ENCODE measurements around the gene WDR35.
A peak's percentile ranks its signal among the peaks of the same experiment; 100 is the strongest.

Gene WDR35

DNA sequence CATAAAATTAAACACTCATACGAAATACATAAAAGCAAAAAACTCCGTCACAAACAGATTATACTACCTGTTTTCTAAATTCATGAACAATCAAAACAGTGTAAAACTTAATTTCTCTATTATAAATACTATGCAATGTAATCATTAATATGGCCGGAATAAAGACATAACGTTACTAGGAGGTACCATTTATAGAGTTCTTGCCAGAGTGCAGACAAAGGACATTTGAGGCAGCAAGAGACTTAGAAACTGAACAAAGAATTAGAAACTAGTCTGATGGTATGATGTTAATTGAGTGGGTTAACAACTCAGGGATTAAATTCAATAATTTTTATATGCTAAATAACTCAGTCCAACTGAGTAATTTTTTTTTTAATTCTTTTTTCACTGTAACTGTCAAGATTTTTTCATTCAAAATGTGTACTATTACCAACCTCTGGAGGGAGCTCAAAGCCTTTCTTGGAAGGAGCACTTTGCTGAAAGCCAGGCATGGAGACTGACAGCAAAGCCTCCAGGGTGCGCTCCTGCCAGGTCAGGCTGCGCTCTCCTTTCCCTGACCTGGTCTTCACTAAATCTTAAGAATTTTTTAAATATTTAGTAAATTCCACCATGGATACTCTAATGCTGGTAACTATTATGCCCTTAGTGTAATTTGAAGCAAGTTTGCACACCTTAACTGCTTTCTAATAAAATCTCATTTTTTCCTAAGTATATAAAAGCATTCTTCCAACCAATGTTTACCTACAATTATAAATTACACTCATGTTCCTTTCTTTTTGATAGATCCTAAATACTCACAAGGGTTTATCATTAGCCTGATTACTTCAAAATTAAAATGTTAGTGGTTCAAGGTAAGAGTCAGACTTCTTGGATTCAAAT is 34.1 kb downstream of the WDR35 start:
- ChIA-PET POLR2A (no interaction called here), CTCF (interaction anchor here (0.6 to 1.0 kb wide), 6 partner anchors 9 to 139 kb away, joined by 3 to 5 read pairs (median 3); no protein-coding TSS in a partner anchor)
- DNase-seq (ENCODE audit: extremely low spot score), result peak; percentile 77
- TF ChIP-seq HDGF (IDR thresholded peaks at IDR 0.05; ENCODE audit: borderline replicate concordance) (no peak), PKNOX1 (IDR thresholded peaks at IDR 0.05) (peak; percentile 70), CTBP1 (IDR thresholded peaks at IDR 0.05; ENCODE audit: borderline replicate concordance) (no peak), SP1 (IDR thresholded peaks at IDR 0.05) (no peak), ELF4 (IDR thresholded peaks at IDR 0.05) (no peak)

DNA sequence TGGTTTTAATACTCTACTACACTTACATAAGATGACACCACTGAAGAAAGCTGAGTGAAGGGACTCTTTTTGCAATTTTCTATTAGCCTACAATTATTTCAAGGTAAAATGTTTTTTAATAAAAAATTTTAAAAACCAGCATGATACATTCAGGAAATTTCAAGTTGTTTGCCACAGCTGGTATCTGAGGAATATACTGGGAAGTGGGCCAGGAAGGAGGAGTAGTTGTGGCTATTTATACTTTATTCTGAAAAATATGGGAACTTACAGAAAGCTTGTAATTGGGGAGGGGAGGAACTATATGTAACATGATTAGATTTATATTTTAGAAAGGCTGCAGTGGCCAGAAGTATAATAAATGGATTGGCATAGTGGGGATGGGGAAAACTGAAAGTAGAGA is 40.8 kb downstream of the WDR35 start:
- TF ChIP-seq HDGF (IDR thresholded peaks at IDR 0.05; ENCODE audit: borderline replicate concordance) (no peak), PKNOX1 (IDR thresholded peaks at IDR 0.05) (no peak), L3MBTL2 (conservative IDR thresholded peaks at IDR 0.05) (no peak), NFRKB (IDR thresholded peaks at IDR 0.05) (no peak), FOXA1 (IDR thresholded peaks at IDR 0.05) (no peak), ARNT (IDR thresholded peaks at IDR 0.05) (no peak), FOXK2 (IDR thresholded peaks at IDR 0.05) (no peak), SP1 (IDR thresholded peaks at IDR 0.05) (no peak)
- no peak for DNase-seq (ENCODE audit: extremely low spot score)
- ChIA-PET POLR2A (no interaction called here), CTCF (no interaction called here)

DNA sequence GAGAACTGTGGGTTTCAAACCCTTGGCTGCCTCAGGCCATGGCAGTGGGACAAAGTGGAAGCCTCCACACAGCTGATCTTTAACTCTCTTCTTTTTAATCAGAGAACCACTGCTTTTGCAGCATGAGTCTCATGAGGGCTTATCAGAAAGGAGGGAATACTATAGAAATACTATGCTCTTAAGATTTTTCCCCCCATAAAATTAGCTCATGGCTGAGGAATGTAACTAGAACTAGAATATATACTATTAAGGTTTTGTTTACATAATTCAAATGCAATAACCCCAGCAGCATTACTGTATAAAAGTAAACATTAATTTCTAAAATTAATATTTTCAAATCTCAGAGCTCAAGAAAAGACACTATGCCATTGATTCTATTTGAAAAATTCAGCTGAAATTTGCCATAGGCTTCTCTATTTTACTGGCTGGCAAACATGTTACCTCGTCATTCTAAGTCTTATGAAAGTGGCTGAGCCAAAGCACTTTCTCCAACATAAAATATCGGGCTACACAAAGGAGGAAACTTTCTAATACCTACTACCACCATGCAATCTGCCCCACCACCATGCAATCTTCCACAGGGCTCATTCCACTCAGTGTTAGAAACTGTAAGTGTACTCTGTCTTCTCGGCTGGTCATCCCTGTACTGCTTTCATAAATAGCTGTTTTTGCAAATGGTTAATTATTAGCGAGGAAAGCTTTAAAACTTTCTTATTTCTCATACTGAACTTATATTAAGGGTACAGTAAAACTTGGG is 42.5 kb downstream of the WDR35 start:
- no peak for TF ChIP-seq SP1 (IDR thresholded peaks at IDR 0.05)
- no peak for TF ChIP-seq NFRKB (IDR thresholded peaks at IDR 0.05)
- TF ChIP-seq PKNOX1 (IDR thresholded peaks at IDR 0.05), result no peak
- TF ChIP-seq FOXK2 (IDR thresholded peaks at IDR 0.05), result no peak
- TF ChIP-seq TARDBP (IDR thresholded peaks at IDR 0.05), result no peak
- no peak for TF ChIP-seq ARNT (IDR thresholded peaks at IDR 0.05)
- no peak for TF ChIP-seq ZNF384 (IDR thresholded peaks at IDR 0.05)
- TF ChIP-seq FOXM1 (IDR thresholded peaks at IDR 0.05; ENCODE audit: borderline replicate concordance), result no peak
- TF ChIP-seq CTBP1 (IDR thresholded peaks at IDR 0.05; ENCODE audit: borderline replicate concordance), result no peak
- no peak for TF ChIP-seq ELF4 (IDR thresholded peaks at IDR 0.05)
- no peak for TF ChIP-seq HDGF (IDR thresholded peaks at IDR 0.05; ENCODE audit: borderline replicate concordance)
- TF ChIP-seq BHLHE40 (IDR thresholded peaks at IDR 0.05; ENCODE audit: borderline replicate concordance), result no peak
- no peak for TF ChIP-seq SUZ12 (IDR thresholded peaks at IDR 0.05)
- ChIA-PET POLR2A (interaction anchor here (1.0 kb wide), 1 partner anchor 46 kb away, joined by 3 read pairs; the partner anchor contains the start of gene TTC32), CTCF (interaction anchor here (0.7 to 1.1 kb wide), 2 partner anchors 8 to 1044 kb away, joined by 3 read pairs; no protein-coding TSS in a partner anchor)
- no peak for DNase-seq (ENCODE audit: extremely low spot score)

- ChIA-PET POLR2A (no interaction called here), CTCF (interaction anchor here (0.6 kb wide), 1 partner anchor 1480 kb away, joined by 3 read pairs; no protein-coding TSS in a partner anchor)
- TF ChIP-seq TARDBP (IDR thresholded peaks at IDR 0.05) (no peak), FOXA1 (IDR thresholded peaks at IDR 0.05) (no peak), NFRKB (IDR thresholded peaks at IDR 0.05) (no peak), ARNT (IDR thresholded peaks at IDR 0.05) (no peak), SUZ12 (IDR thresholded peaks at IDR 0.05) (no peak), FOXK2 (IDR thresholded peaks at IDR 0.05) (no peak), PKNOX1 (IDR thresholded peaks at IDR 0.05) (no peak), ELF4 (IDR thresholded peaks at IDR 0.05) (no peak), BHLHE40 (IDR thresholded peaks at IDR 0.05; ENCODE audit: borderline replicate concordance) (no peak), CTBP1 (IDR thresholded peaks at IDR 0.05; ENCODE audit: borderline replicate concordance) (no peak), FOXM1 (IDR thresholded peaks at IDR 0.05; ENCODE audit: borderline replicate concordance) (no peak), L3MBTL2 (conservative IDR thresholded peaks at IDR 0.05) (no peak), LEF1 (IDR thresholded peaks at IDR 0.05; ENCODE audit: borderline replicate concordance) (no peak), ZNF384 (IDR thresholded peaks at IDR 0.05) (no peak)
- no peak for DNase-seq (ENCODE audit: extremely low spot score)
Observed at GRCh38 chr2:19944205-19944845, 45.6 kb downstream of the WDR35 start.

GRCh38 chr2:19943189-19943588 is 46.7 kb downstream of the WDR35 start:
- DNase-seq (ENCODE audit: extremely low spot score), result no peak
- CTCF ChIA-PET, result no interaction called here
- POLR2A ChIA-PET, result no interaction called here
- no peak for TF ChIP-seq ELF4 (IDR thresholded peaks at IDR 0.05)
- TF ChIP-seq TARDBP (IDR thresholded peaks at IDR 0.05), result no peak
- TF ChIP-seq NFRKB (IDR thresholded peaks at IDR 0.05), result no peak
- no peak for TF ChIP-seq FOXA1 (IDR thresholded peaks at IDR 0.05)
- no peak for TF ChIP-seq HDGF (IDR thresholded peaks at IDR 0.05; ENCODE audit: borderline replicate concordance)
- no peak for TF ChIP-seq ZNF384 (IDR thresholded peaks at IDR 0.05)
